Ishikawa (cell line): ENCODE data around the gene PSD2.

ENCODE experiments used
- CEBPB ChIP-seq: IDR thresholded peaks from 2 replicates; pipeline ENCODE4 v1.6.1; 2012
- CREB1 ChIP-seq: IDR thresholded peaks from 2 replicates; pipeline ENCODE4 v1.6.1; 2012; ENCODE audit warnings: low read depth
- EGR1 ChIP-seq: IDR thresholded peaks from 2 replicates; pipeline ENCODE4 v1.6.1; 2012
- FOXM1 ChIP-seq: IDR thresholded peaks from 2 replicates; pipeline ENCODE4 v1.6.1; 2012; ENCODE audit warnings: low read depth, borderline replicate concordance
- RAD21 ChIP-seq: IDR thresholded peaks from 2 replicates; pipeline ENCODE4 v1.6.1; 2012; ENCODE audit warnings: low read depth
- ZBTB7A ChIP-seq: IDR thresholded peaks from 2 replicates; pipeline ENCODE4 v1.6.1; 2012; ENCODE audit warnings: low read depth
- TF ChIP-seq, protein P1 (sequence below): IDR thresholded peaks from 2 replicates; pipeline ENCODE4 v1.6.1; 2012; ENCODE audit warnings: low read depth, mild to moderate bottlenecking
- TF ChIP-seq, protein P2 (sequence below): IDR thresholded peaks from 2 replicates; pipeline ENCODE4 v1.6.1; 2012
- TF ChIP-seq, protein P3 (sequence below): IDR thresholded peaks from 2 replicates; pipeline ENCODE4 v1.6.1; 2012

DNA sequence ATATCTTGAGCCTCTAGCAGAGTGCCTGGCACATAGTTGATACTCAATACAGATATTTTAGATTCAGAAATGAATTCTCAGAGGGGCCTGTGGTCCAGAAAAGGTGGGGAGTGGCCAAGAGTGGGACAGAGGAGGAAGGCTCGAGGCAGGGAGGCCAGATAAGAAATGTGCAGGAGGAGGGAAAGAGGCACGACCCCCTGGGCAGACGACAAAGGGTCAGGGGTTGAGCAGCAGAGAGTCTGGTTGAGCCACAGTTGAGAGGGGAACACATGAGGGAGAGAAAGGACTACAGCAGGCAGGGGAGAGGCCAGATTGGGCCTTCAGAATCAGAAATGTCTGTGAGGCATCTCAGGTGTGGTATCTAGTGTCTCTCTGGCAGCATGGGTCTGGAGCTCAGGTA lies 89.1 kb downstream of the PSD2 start:
- TF ChIP-seq, protein P1, sequence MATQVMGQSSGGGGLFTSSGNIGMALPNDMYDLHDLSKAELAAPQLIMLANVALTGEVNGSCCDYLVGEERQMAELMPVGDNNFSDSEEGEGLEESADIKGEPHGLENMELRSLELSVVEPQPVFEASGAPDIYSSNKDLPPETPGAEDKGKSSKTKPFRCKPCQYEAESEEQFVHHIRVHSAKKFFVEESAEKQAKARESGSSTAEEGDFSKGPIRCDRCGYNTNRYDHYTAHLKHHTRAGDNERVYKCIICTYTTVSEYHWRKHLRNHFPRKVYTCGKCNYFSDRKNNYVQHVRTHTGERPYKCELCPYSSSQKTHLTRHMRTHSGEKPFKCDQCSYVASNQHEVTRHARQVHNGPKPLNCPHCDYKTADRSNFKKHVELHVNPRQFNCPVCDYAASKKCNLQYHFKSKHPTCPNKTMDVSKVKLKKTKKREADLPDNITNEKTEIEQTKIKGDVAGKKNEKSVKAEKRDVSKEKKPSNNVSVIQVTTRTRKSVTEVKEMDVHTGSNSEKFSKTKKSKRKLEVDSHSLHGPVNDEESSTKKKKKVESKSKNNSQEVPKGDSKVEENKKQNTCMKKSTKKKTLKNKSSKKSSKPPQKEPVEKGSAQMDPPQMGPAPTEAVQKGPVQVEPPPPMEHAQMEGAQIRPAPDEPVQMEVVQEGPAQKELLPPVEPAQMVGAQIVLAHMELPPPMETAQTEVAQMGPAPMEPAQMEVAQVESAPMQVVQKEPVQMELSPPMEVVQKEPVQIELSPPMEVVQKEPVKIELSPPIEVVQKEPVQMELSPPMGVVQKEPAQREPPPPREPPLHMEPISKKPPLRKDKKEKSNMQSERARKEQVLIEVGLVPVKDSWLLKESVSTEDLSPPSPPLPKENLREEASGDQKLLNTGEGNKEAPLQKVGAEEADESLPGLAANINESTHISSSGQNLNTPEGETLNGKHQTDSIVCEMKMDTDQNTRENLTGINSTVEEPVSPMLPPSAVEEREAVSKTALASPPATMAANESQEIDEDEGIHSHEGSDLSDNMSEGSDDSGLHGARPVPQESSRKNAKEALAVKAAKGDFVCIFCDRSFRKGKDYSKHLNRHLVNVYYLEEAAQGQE: no peak
- TF ChIP-seq, protein P2, sequence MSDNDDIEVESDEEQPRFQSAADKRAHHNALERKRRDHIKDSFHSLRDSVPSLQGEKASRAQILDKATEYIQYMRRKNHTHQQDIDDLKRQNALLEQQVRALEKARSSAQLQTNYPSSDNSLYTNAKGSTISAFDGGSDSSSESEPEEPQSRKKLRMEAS: no peak
- TF ChIP-seq RAD21 (no peak), ZBTB7A (no peak), EGR1 (no peak), CEBPB (no peak), CREB1 (no peak), FOXM1 (no peak)
- TF ChIP-seq, protein P3, sequence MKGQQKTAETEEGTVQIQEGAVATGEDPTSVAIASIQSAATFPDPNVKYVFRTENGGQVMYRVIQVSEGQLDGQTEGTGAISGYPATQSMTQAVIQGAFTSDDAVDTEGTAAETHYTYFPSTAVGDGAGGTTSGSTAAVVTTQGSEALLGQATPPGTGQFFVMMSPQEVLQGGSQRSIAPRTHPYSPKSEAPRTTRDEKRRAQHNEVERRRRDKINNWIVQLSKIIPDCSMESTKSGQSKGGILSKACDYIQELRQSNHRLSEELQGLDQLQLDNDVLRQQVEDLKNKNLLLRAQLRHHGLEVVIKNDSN: no peak
